GM19239 (cell line): ENCODE results near the gene STATH.
"Not testable (repeated sequence)": the region's sequence is repeated elsewhere in the genome, so short reads cannot be mapped to it uniquely, and the experiment has no call there.

Experiments used
- DNase-seq: peaks from one replicate; pipeline ENCODE4 v3.0.0; 2011; ENCODE audit warnings: low spot score; ENCODE audit not compliant: insufficient read length
- FAIRE-seq: peaks from 2 replicates; lab custom pipeline; 2011; peaks lifted over from hg19 to GRCh38; lab: Jason Lieb, UNC

The STATH gene, protein sequence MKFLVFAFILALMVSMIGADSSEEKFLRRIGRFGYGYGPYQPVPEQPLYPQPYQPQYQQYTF

GRCh38 chr4:69995526-69996016 is at the start of gene STATH:
STATH (plus strand) TSS chr4:69995966; CDS start chr4:69998438, 2,472 bp downstream.
- FAIRE-seq (no peak), DNase-seq (no peak)

GRCh38 chr4:69951602-69952001 is 44.2 kb upstream of the STATH start:
- FAIRE-seq: no peak
- no peak for DNase-seq

GRCh38 chr4:69957209-69957608 is 38.6 kb upstream of the STATH start:
- FAIRE-seq (no peak), DNase-seq (no peak)

DNA sequence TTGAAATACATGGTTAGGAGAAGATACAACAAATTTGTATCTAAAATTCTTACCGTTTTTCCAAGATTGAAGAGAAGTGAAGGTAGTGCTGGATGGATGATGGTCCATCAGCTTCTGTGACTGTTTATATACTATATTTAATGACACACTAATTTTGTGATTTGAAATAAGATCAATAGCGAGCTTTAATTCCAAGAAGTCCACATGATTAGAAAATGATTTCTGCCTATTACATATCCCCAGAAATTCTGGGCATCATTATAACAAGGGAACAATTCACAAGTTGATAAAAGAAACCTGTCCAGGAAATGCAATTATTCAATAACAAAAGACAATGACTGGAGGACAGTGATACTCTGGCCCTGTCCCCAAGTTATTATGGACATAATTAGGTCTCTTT is 30.1 kb upstream of the STATH start, which contains the start of gene CSN2:
Gene CSN2 (minus strand): TSS at position 101 of the 400 bp plus-strand sequence. CDS start 4,733 bp downstream, outside the sequence.
- no peak for FAIRE-seq
- no peak for DNase-seq

DNA sequence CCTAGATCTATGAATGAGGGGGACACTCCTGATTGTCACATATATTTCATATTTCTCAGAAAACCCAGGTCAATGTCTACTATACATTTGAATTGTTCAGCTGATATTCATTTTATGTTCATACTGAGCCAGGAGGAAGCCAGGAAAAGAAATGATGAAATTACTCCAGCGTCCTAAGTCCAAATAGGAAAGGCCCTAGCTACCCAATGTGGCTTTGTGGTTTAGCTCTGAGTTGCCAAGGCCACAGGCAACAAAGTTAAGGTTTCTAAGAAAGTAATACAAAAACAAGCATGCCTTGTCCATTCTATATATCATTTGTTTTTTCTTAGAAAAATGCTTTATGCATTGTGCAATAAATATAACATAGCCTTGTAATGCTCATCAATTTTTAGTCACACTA is 25.7 kb upstream of the STATH start:
- no peak for FAIRE-seq
- DNase-seq: no peak

DNA sequence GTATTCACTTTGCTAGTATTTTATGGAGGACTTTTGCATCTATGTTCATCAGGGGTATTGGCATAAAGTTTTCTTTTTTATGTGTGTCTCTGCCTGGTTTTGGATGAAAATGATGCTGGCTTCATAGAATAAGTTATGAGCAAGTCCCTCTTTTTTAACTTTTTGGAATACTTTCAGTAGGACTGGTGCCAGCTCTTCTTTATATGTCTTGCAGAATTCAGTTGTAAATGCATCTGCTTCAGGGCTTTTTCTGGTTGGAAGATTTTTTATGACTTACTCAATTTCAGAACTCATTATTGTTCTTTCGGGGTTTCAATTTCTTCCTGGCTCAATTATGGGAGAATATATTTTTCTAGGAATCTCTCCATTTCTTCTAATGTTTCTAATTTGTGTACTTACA is 21.1 kb upstream of the STATH start:
- DNase-seq: no peak
- no peak for FAIRE-seq

DNA sequence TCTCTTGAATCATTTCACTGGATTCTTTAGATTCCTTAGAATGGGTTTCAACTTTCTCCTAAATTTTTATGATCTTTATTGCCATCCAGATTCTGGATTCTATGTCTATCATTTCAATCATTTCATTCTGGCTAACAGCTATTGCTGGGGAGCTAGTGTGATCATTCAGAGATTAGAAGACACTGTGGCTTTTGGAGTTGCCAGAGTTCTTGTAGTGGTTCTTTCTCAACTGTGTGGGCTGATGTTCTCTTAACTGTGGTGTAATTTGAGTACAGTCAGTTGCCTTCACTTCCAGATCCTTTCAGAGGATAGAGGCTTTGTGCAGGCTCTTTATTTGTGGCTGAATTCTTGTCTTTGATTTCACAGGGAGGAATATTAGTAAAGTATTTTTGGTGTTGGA is 18.2 kb upstream of the STATH start:
- no peak for DNase-seq
- FAIRE-seq: no peak

DNA sequence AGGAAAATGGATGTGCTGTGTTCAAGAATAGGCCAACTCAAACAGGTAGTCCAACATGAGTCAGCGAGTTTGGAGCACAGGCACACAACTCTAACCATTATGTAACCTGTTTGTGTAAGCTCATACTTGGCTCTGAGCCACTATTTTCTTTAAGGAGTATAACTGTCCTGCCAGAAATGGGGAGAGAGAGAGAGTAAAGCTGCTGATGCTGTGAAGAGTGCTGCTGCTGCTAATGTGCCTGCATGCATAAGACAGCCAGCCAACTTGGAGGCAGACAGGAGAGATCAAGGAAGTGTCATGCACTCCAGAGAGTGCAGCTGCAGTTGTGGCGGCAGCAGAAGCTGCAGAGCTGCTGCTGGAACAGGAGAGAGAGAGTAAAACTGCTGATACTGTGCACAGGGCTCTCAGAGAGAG is 11.7 kb upstream of the STATH start:
- FAIRE-seq (no peak), DNase-seq (no peak)

GRCh38 chr4:69986663-69987062 is 9.1 kb upstream of the STATH start:
- FAIRE-seq (no peak), DNase-seq (no peak)

DNA sequence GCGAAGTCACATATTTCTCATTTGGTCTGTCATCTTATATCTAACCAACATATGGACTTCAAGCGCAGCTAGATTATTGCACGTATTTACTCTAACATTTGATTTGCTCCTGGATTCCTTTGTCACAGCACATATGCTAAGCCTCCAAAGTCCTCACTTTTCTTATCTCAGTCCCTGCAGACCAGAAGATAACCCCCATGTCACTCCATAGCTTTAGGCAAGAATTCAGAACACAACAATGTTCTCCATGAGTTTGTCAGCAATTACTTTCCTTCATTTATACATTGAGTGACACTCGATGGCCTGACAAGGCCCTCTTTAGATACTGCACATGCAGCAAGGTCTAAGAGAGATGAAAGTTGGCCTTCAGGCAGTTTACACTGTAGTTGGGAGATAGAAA is 4.8 kb upstream of the STATH start:
- FAIRE-seq (no peak), DNase-seq (no peak)

GRCh38 chr4:69994782-69995181 is 984 bp upstream of the STATH start:
- DNase-seq (no peak), FAIRE-seq (no peak)

GRCh38 chr4:69999420-69999819 is 3.7 kb downstream of the STATH start:
- FAIRE-seq: no peak
- no peak for DNase-seq

DNA sequence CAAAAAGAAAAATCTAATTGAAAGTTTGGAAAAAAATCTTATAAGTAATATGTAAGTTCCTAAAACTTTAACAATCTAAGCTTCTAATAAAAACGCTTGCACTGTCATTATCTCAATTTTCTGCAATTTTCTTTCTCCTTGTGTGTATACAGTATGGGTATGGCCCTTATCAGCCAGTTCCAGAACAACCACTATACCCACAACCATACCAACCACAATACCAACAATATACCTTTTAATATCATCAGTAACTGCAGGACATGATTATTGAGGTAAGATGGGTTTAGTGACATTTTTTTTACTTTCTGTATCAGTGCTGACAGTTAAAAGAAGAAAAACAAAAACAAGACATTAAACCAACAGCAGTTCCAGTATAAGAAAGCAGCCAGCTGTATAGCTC is 4.9 kb downstream of the STATH start:
- DNase-seq: no peak

GRCh38 chr4:70002507-70002906 is 6.7 kb downstream of the STATH start:
- FAIRE-seq (no peak), DNase-seq (no peak)

More for the DNA sequence above, 4.9 kb downstream of the STATH start:
- no peak for FAIRE-seq

DNA sequence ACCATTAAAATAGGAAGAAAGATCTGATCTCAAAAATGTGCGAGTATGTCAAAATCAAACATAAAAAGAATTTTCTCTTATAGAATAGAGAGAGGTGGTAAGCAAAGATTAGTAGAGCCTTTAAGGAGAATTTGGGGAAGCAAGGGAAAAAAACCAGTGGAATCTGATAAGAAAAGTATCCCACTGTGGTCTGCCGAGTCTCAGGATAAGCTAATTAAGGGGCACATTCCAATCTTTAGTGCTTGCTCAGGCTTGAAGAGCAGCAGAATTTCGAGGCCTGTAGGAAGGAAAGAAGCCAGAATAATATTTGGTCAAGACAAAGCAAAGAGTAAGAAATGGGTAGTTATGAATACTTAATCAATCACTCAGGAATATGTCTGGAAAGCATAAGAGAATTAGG is 13.0 kb downstream of the STATH start:
- no peak for FAIRE-seq

DNA sequence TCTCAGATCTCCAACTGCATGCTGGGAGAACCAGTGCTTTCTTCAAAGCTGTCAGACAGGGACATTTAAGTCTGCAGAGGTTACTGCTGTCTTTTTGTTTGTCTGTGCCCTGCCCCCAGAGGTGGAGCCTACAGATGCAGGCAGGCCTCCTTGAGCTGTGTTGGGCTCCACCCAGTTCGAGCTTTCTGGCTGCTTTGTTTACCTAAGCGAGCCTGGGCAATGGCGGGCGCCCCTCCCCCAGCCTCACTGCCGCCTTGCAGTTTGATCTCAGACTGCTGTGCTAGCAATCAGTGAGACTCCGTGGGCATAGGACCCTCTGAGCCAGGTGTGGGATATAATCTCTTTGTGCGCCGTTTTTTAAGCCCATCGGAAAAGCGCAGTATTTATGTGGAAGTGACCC is 23.2 kb downstream of the STATH start:
- not testable (repeated sequence) for FAIRE-seq

More for the DNA sequence above, 13.0 kb downstream of the STATH start:
- no peak for DNase-seq

DNA sequence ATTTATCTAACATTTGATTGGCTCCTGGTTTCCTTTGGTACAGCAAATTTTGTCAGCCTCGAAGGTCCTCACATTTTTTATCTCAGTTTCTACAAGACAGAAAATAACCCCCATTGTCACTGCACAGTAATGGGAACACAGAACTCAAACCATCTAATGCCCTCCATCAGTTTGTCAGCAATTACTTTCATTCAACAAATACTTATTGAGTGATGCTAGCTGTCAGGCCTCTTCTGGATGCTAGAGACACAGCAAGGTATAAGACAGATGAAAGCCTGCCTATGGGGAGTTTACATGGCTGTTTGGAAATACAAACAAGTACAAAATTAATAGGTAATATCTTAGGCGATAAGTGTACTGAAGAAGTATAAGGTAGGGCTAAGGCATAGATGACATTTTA is 27.5 kb downstream of the STATH start:
- DNase-seq (no peak), FAIRE-seq (no peak)

More for the DNA sequence above, 23.2 kb downstream of the STATH start:
- not testable (repeated sequence) for DNase-seq

GRCh38 chr4:70027011-70027410 is 31.2 kb downstream of the STATH start:
- FAIRE-seq: no peak

DNA sequence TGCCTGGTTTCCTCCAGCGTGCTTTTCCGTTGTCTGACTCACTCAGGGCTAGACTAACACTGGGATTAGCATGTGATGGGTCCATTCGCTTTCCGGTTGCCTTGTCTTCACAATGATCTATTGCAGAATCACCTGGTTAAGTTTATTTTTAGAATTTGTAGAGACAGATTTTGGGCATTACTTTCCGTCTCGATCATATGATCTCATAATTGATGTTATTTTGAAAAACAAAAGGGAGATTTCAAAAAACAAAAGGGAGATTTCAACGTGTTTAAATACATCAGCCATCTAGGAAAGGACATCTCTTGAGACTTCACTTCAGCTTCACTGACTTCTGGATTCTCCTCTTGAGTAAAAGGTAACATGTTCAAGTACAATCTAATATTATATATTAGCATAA is 32.4 kb downstream of the STATH start, which contains the start of gene HTN3:
Gene HTN3 (plus strand): TSS at position 301 of the 400 bp plus-strand sequence. CDS start 2,282 bp downstream, outside the sequence.
- not testable (repeated sequence) for FAIRE-seq, DNase-seq

More at GRCh38 chr4:70027011-70027410, 31.2 kb downstream of the STATH start:
- no peak for DNase-seq

GRCh38 chr4:70037559-70037958 is 41.8 kb downstream of the STATH start:
- FAIRE-seq, DNase-seq: not testable (repeated sequence)

- not testable (repeated sequence) for FAIRE-seq, DNase-seq
Measured at GRCh38 chr4:70039928-70040327, 44.2 kb downstream of the STATH start.

DNA sequence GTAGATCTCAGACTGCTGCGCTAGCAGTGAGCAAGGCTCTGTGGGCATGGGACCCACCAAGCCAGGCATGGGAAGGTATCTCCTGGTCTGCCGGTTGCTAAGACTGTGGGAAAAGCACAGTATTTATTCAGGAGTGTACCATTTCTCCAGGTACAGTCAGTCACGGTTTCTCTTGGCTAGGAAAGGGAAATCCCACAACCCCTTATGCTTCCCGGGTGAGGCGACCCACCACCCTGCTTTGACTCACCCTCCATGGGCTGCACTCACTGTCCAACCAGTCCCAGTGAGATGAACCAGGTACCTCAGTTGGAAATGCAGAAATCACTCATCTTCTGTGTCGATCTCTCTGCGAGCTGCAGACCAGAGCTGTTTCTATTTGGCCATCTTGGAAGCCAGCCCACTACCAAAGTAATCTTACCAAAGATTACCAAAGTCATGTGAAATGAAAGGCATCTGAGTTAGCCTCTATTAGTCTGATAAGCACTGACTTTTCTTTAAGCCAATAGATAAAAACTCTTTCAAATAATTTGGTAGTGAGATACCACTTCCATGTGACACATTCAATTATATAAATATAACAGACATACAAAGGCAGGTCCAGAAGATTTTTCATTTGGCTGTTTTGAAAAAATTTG is 46.0 kb downstream of the STATH start:
- FAIRE-seq: no peak

More for the DNA sequence above, 46.0 kb downstream of the STATH start:
- DNase-seq: no peak
